CD4-positive, alpha-beta T cell treated with Interleukin-15 for 1 hour (primary cell): Measurements from ENCODE around the gene KLK15.
"Not testable (repeated sequence)": the region's sequence is repeated elsewhere in the genome, so short reads cannot be mapped to it uniquely, and the experiment has no call there.

ENCODE experiments used
- DNase-seq: peaks from one replicate; pipeline ENCODE4 v3.0.0-alpha.2; 2020

Gene KLK15

GRCh38 chr19:50794876-50795663 lies 38.3 kb downstream of the KLK15 start:
- DNase-seq = no peak

GRCh38 chr19:50794074-50794875 lies 39.1 kb downstream of the KLK15 start:
- no peak for DNase-seq

- DNase-seq = no peak
These were observed 39.8 kb downstream of the KLK15 start for GRCh38 chr19:50793558-50794065.

DNA sequence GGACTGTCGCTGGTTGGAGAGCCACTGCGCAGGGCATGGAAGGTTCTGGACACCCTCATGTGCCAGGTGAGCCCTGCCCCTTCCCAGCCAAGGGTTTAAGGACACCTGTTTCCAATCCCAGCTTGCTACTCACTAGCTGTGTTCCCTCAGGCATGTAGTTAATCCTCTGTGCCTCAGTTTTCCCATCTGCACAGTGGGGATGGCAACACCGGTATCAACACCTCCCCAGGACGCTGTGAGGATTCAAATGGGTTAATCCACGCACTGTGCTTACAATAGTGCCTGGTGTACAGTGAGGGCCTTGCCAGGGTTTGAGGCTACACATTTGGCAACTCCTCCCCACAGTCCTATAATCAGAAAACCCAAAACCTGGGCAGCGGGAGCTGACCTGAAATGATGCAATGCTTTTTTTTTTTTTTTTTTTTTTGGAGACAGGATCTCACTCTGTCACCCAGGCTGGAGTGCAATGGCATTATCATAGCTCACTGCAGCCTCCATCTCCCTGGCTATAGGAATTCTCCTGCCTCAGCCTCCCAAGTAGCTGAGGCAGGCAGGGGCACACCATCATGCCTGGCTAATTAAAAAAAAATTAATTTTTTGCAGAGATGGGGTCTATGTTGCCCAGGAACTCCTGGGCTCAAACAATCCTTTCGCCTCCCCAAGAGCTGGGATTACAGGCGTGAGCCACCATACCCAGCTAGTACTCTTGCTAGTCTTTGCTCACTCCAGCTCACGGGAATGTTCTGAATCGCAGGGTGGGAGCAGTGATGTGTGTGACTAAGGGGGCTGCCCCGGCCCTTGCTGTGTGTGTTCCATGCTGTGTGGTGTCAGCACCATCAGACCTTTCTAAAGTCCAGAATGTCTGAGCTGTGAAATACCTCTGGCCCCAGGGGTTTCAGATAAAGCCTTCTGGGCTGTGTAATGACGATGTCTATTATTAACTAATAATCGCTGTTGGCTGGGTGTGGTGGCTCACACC lies 40.8 kb downstream of the KLK15 start:
- no peak for DNase-seq

DNA sequence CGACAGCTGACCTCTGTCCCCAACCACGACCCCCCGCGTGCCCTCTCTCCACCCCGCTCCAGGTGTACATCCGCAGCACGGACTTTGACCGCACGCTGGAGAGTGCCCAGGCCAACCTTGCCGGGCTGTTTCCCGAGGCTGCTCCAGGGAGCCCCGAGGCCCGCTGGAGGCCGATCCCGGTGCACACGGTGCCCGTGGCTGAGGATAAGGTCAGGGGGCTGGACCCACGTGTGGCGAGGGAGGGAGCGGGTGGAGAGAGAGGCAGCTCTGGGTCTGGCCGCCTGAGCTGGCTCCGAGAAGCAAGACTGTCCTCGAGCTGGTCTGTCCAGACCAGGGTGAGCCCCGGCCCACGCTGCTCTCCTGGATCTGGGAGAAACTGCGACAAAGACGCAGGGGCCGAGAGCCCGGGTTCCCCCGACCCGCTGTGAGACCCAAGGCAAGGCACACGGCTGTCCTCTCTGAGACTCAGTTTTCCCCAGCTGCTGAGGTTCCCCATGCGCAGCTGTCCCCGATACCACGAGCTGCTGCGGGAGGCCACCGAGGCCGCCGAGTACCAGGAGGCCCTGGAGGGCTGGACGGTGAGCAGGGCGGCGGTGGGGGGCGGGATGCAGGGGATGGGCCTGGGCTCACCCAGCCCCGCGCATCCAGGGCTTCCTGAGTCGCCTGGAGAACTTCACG lies 41.6 kb downstream of the KLK15 start:
- no peak for DNase-seq

- DNase-seq = no peak
These were observed 42.4 kb downstream of the KLK15 start for GRCh38 chr19:50790922-50791467.

DNA sequence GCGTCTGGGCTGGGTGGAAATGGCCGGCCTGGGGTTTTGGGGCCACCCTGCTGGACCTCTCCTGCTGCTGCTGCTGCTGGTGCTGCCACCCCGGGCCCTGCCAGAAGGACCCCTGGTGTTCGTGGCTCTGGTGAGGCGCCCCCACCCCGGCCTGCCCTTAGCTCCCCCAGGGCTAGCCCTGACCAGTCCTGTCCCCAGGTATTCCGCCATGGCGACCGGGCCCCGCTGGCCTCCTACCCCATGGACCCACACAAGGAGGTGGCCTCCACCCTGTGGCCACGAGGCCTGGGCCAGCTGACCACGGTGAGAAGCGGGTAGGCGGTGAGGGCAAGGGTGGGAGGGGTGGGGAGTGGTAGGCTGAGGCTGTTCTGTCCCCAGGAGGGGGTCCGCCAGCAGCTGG lies 43.0 kb downstream of the KLK15 start, which contains the start of gene ACP4:
ACP4 (plus strand) TSS at position 20 of the 400 bp plus-strand sequence; CDS start at position 20, 0 bp downstream.
- no peak for DNase-seq

DNA sequence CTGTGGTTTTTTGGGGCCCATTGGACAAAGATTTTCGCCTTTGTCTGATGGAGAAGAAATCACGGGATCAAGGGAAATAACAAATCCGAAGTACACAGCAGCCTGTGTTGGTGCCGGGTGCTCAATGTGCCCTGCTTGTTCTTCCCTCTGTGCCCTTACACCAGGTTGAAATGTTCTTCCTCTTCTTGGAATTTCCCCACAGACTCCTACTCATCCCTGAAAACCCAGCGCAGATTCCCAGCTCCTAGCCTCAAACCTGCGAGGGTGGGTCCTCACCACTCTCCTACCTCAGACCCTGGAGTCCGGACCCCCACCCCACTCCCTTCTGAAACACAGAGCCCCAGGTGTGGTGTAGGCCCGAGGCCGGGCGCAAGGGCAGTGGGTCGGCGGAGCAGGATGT lies 48.0 kb downstream of the KLK15 start:
- no peak for DNase-seq

GRCh38 chr19:50784710-50785109 lies 48.7 kb downstream of the KLK15 start:
- DNase-seq = no peak

DNA sequence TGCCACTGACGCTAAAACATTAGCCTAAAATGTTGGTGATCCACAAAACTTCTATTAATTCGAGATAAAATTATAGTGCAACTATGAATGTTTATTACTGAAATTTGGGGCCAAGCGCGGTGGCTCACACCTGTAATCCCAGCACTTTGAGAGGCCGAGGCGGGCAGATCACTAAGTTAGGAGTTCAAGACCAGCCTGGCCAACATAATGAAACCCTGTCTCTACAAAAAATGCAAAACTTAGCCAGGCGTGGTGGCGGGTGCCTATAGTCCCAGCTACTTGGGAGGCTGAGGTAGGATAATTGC lies 49.6 kb downstream of the KLK15 start:
- DNase-seq = not testable (repeated sequence)

DNA sequence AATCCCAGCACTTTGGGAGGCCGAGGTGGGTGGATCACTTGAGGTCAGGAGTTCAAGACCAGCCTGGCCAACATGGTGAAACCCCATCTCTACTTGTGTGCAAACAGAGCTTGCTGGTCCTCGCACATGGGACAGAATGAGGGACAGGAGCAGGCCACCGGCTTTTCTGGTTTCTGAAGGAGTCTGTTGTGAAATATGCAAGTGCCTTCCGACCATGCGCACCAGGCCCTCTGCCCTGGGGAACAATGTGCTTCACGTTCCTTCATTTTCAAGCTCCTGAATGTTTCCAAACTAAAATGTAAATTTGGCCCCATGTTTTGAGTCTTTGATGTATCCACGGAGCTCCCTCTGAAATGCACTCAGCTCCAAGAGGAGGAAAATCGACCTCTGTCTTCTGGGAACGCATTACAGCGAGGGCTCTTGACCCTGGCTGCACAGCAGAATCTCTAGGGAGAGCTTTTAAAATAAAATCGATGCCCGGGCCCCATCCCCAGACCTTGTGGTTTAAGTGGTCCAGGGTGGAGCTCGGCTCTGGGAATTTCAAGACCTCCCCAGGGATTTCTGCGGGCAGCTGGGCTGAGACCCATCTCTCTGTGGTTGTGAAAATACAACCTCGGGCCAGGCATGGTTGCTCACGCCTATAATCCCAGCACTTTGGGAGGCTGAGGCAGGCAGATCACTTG lies 52.5 kb downstream of the KLK15 start:
- DNase-seq = no peak

GRCh38 chr19:50779504-50780457 lies 53.6 kb downstream of the KLK15 start:
- no peak for DNase-seq

- no peak for DNase-seq
These were observed 54.4 kb downstream of the KLK15 start for GRCh38 chr19:50778906-50779430.

GRCh38 chr19:50777830-50778303 lies 55.5 kb downstream of the KLK15 start:
- no peak for DNase-seq

GRCh38 chr19:50777261-50777660 lies 56.1 kb downstream of the KLK15 start:
- no peak for DNase-seq

DNA sequence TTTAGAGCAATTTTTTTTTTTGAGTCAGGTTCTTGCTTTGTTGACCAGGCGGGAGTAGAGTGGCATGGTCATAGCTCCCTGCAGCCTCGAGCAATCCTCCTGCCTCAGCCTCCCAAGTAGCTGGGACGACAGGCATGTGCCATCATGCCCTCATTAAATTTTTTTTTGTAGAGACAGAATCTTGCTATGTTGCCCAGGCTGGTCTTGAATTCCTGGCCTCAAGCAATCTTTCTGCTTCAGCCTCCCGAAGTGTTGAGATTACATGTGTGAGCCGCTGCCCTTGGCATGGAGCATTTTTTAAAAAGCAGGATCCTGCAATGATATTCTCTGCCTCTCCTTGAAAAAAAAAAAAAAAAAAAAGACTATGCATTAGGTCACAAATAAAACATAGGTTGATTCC lies 57.2 kb downstream of the KLK15 start:
- no peak for DNase-seq
